ENCODE measurements around the gene KDM4B. TPM values are rescaled to one million over a fixed set of nuclear protein-coding genes. Genes with fewer than 3 reads are reported as not detected.
A peak's percentile ranks its signal among the peaks of the same experiment; 100 is the strongest.

Gene KDM4B
- total RNA-seq, 4 donors from 2014 or later: 26.6 to 84.2 (median 39.9) TPM

- in situ Hi-C loops (cut with MboI; ENCODE audit: low pct_ligation_motif_present in 1 of 4, low pct_unique_long_range_greater_than_20kb in 1 of 4, low sequenced_read_pairs in 3 of 4) (no loop called here), intact Hi-C loops (cut with DNase I; ENCODE audit: low total_unique reads) (no loop called here)
- Histone ChIP-seq H3K27ac (peak overlapping the region in 3 of 4 donors; percentile 39 to 62 (median 55)), H3K27me3 (no peaks in the 10 kb centered on the region), H3K4me3 (no peak overlapping the region), H3K9me3 (no peaks in the 10 kb centered on the region), H3K4me1 (peaks cover 4 to 16% (median 7%) of the 10 kb centered on the region in 4 donors), H3K36me3 (peaks cover 0 to 8% (median 0%) of the 10 kb centered on the region in 4 donors)
- DNase-seq: peak; percentile 44
- TF ChIP-seq CTCF (IDR thresholded peaks at IDR 0.05): no peak
- no peak for TF ChIP-seq POLR2A (IDR thresholded peaks at IDR 0.05)
- TF ChIP-seq EP300 (IDR thresholded peaks at IDR 0.05; ENCODE audit: low read depth): no peak
- no peak for TF ChIP-seq POLR2AphosphoS5 (IDR thresholded peaks at IDR 0.05)
- 69% methylated on average over 21 of the region's 21 CpGs; no CpG with 5 or more reads in 1 of the 2 donors for WGBS, 2 donors (ENCODE audit: low coverage in 1 of 2)
These were observed 162.2 kb downstream of the KDM4B start for GRCh38 chr19:5131031-5131505.

GRCh38 chr19:5131506-5132205 lies 162.7 kb downstream of the KDM4B start:
- in situ Hi-C loops (cut with MboI; ENCODE audit: low pct_ligation_motif_present in 1 of 4, low pct_unique_long_range_greater_than_20kb in 1 of 4, low sequenced_read_pairs in 3 of 4): no loop called here
- Histone ChIP-seq H3K36me3 (peaks cover 0 to 8% (median 0%) of the 10 kb centered on the region in 4 donors), H3K27ac (peak overlapping the region in 1 of 4 donors; percentile 9), H3K9me3 (no peaks in the 10 kb centered on the region), H3K4me1 (peaks cover 4 to 16% (median 7%) of the 10 kb centered on the region in 4 donors), H3K4me3 (no peak overlapping the region), H3K27me3 (no peaks in the 10 kb centered on the region)
- no peak for DNase-seq
- intact Hi-C loops (cut with DNase I; ENCODE audit: low total_unique reads): no loop called here
- 76% methylated on average over 22 of the region's 25 CpGs; no CpG with 5 or more reads in 1 of the 2 donors for WGBS, 2 donors (ENCODE audit: low coverage in 1 of 2)
- TF ChIP-seq POLR2A (IDR thresholded peaks at IDR 0.05): no peak

GRCh38 chr19:5132206-5132560 lies 163.3 kb downstream of the KDM4B start:
- DNase-seq: no peak
- Histone ChIP-seq H3K27ac (no peak overlapping the region), H3K4me1 (peaks cover 4 to 16% (median 7%) of the 10 kb centered on the region in 4 donors), H3K4me3 (no peak overlapping the region), H3K36me3 (peaks cover 0 to 11% (median under 1%) of the 10 kb centered on the region in 4 donors), H3K9me3 (no peaks in the 10 kb centered on the region), H3K27me3 (no peaks in the 10 kb centered on the region)
- 73% methylated on average over 8 of the region's 8 CpGs; no CpG with 5 or more reads in 1 of the 2 donors for WGBS, 2 donors (ENCODE audit: low coverage in 1 of 2)
- intact Hi-C loops (cut with DNase I; ENCODE audit: low total_unique reads): no loop called here
- in situ Hi-C loops (cut with MboI; ENCODE audit: low pct_ligation_motif_present in 1 of 4, low pct_unique_long_range_greater_than_20kb in 1 of 4, low sequenced_read_pairs in 3 of 4): no loop called here
- TF ChIP-seq CTCF (IDR thresholded peaks at IDR 0.05): no peak
- TF ChIP-seq EP300 (IDR thresholded peaks at IDR 0.05; ENCODE audit: low read depth): no peak
- TF ChIP-seq POLR2A (IDR thresholded peaks at IDR 0.05): no peak
- TF ChIP-seq POLR2AphosphoS5 (IDR thresholded peaks at IDR 0.05): no peak

- Histone ChIP-seq H3K27me3 (no peaks in the 10 kb centered on the region), H3K4me3 (no peak overlapping the region), H3K9me3 (no peaks in the 10 kb centered on the region), H3K27ac (no peak overlapping the region), H3K36me3 (peaks cover 0 to 16% (median 2%) of the 10 kb centered on the region in 4 donors), H3K4me1 (peaks cover 4 to 13% (median 4%) of the 10 kb centered on the region in 4 donors)
- in situ Hi-C loops (cut with MboI; ENCODE audit: low pct_ligation_motif_present in 1 of 4, low pct_unique_long_range_greater_than_20kb in 1 of 4, low sequenced_read_pairs in 3 of 4): no loop called here
- WGBS, 2 donors (ENCODE audit: low coverage in 1 of 2): 88% methylated on average over 24 of the region's 27 CpGs; no CpG with 5 or more reads in 1 of the 2 donors
- no peak for DNase-seq
- no peak for TF ChIP-seq CTCF (IDR thresholded peaks at IDR 0.05)
- no peak for TF ChIP-seq POLR2AphosphoS5 (IDR thresholded peaks at IDR 0.05)
- TF ChIP-seq POLR2A (IDR thresholded peaks at IDR 0.05): no peak
- no peak for TF ChIP-seq EP300 (IDR thresholded peaks at IDR 0.05; ENCODE audit: low read depth)
- intact Hi-C loops (cut with DNase I; ENCODE audit: low total_unique reads): no loop called here
These were observed 164.1 kb downstream of the KDM4B start for GRCh38 chr19:5132698-5133651.

Measured in transverse colon (tissue), 4 donors.